Measurements from ENCODE around the gene EEA1.

GRCh38 chr12:92802906-92803305 lies 126.2 kb downstream of the EEA1 start:
- no peak for TF ChIP-seq CTCF (conservative IDR thresholded peaks at IDR 0.05; ENCODE audit: low read length)
- no peak for TF ChIP-seq EZH2phosphoT487 (IDR thresholded peaks at IDR 0.05; ENCODE audit: borderline replicate concordance, low read depth, low read length)
